Measurements from ENCODE around the gene CCDC88C. TPM values are rescaled to one million over a fixed set of nuclear protein-coding genes. Genes with fewer than 3 reads are reported as not detected.

CCDC88C gene
- total RNA-seq, 1 experiment from 2014 or later, result 64.8 TPM

DNA sequence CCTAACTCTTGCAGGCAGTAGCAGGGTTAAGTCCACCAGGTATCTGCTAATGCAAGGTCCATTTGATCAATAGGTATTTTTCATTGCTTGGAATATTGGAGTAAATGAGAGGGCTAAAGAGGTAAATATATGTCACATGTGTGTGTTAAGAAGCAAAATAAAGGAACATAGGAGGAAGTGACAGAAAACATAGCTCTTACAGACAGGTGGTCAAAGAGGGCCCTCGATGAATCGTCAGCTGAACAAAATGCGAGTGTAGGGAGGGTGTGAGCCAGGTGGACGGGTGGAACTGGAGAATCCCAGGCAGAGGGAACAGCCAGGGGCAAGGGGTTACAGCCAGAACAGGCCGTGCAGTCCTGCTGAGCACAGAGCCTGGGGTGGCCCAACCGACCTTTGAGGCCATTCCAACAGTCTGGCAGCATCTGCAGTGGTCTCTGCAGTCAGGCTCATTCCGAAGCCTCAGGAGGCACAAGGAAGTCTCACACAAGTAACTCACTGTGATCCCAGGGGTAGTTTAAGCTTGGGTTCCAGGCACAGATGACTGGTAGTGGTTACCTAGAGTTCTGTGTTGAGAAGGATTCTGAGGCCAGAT is 43.2 kb downstream of the CCDC88C start (continued):
- TF ChIP-seq, protein P1, sequence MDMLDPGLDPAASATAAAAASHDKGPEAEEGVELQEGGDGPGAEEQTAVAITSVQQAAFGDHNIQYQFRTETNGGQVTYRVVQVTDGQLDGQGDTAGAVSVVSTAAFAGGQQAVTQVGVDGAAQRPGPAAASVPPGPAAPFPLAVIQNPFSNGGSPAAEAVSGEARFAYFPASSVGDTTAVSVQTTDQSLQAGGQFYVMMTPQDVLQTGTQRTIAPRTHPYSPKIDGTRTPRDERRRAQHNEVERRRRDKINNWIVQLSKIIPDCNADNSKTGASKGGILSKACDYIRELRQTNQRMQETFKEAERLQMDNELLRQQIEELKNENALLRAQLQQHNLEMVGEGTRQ (CRISPR knock-in tag; IDR thresholded peaks at IDR 0.05), result no peak
- TF ChIP-seq ZNF232 (CRISPR knock-in tag; IDR thresholded peaks at IDR 0.05), result no peak

DNA sequence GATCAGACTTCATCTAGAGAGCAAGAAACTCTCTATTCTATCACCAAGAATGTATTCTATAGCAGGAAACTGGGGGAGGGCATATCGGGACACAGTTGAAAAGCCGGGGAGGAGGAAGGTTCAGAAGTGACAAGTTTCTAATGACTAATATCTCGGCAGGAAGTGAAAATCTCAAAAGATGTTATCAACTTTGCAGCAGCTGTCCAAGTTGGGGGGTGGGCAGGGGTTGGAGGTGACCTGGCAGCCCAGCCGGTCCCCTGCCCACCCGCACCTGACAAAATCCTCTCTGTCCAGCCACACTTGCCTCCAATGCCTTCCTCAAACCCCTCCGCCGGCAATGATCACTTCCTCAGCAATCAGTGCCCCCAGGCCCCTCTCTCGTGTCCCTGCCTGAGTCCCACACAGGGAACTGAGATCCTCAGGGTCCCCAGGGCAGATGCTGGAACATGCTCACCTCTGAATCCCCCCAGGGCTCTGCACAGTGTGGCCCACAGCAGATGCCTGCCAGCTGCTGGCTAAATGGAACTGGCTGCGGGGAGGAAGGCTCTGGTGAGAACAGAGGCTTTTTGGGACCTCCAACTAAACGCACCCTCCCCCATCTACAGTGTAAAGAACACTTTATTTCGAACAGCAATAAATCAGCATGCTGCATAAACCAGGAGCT is 43.9 kb downstream of the CCDC88C start:
- ATAC-seq (no peak), DNase-seq (ENCODE audit: low spot score) (no peak)
- peaks cover 87% of the 10 kb centered on the region for H3K4me1 Mint-ChIP-seq
- H3K9me3 Mint-ChIP-seq, result no peaks in the 10 kb centered on the region
- ChIA-PET POLR2A (no interaction called here), CTCF (interaction anchor here (1.0 to 8.9 kb wide), 3 partner anchors 17 to 50 kb away, joined by 3 to 44 read pairs (median 30); no protein-coding TSS in a partner anchor)
- peak overlapping the region; percentile 71 for H3K27ac Mint-ChIP-seq
- no peaks in the 10 kb centered on the region for H3K36me3 Mint-ChIP-seq
- no peaks in the 10 kb centered on the region for H3K27me3 Mint-ChIP-seq (ENCODE audit: low read depth)
- TF ChIP-seq ZNF138 (CRISPR knock-in tag; conservative IDR thresholded peaks at IDR 0.05) (no peak), ZNF416 (CRISPR knock-in tag; IDR thresholded peaks at IDR 0.05) (no peak), ESRRA (CRISPR knock-in tag; IDR thresholded peaks at IDR 0.05; ENCODE audit: borderline replicate concordance) (no peak), FOXJ3 (CRISPR knock-in tag; IDR thresholded peaks at IDR 0.05; ENCODE audit: borderline replicate concordance) (no peak), TEAD4 (CRISPR knock-in tag; IDR thresholded peaks at IDR 0.05) (no peak)
- TF ChIP-seq, protein P2, sequence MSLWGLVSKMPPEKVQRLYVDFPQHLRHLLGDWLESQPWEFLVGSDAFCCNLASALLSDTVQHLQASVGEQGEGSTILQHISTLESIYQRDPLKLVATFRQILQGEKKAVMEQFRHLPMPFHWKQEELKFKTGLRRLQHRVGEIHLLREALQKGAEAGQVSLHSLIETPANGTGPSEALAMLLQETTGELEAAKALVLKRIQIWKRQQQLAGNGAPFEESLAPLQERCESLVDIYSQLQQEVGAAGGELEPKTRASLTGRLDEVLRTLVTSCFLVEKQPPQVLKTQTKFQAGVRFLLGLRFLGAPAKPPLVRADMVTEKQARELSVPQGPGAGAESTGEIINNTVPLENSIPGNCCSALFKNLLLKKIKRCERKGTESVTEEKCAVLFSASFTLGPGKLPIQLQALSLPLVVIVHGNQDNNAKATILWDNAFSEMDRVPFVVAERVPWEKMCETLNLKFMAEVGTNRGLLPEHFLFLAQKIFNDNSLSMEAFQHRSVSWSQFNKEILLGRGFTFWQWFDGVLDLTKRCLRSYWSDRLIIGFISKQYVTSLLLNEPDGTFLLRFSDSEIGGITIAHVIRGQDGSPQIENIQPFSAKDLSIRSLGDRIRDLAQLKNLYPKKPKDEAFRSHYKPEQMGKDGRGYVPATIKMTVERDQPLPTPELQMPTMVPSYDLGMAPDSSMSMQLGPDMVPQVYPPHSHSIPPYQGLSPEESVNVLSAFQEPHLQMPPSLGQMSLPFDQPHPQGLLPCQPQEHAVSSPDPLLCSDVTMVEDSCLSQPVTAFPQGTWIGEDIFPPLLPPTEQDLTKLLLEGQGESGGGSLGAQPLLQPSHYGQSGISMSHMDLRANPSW (CRISPR knock-in tag; conservative IDR thresholded peaks at IDR 0.05; ENCODE audit: low read depth), result no peak
- TF ChIP-seq, protein P3, sequence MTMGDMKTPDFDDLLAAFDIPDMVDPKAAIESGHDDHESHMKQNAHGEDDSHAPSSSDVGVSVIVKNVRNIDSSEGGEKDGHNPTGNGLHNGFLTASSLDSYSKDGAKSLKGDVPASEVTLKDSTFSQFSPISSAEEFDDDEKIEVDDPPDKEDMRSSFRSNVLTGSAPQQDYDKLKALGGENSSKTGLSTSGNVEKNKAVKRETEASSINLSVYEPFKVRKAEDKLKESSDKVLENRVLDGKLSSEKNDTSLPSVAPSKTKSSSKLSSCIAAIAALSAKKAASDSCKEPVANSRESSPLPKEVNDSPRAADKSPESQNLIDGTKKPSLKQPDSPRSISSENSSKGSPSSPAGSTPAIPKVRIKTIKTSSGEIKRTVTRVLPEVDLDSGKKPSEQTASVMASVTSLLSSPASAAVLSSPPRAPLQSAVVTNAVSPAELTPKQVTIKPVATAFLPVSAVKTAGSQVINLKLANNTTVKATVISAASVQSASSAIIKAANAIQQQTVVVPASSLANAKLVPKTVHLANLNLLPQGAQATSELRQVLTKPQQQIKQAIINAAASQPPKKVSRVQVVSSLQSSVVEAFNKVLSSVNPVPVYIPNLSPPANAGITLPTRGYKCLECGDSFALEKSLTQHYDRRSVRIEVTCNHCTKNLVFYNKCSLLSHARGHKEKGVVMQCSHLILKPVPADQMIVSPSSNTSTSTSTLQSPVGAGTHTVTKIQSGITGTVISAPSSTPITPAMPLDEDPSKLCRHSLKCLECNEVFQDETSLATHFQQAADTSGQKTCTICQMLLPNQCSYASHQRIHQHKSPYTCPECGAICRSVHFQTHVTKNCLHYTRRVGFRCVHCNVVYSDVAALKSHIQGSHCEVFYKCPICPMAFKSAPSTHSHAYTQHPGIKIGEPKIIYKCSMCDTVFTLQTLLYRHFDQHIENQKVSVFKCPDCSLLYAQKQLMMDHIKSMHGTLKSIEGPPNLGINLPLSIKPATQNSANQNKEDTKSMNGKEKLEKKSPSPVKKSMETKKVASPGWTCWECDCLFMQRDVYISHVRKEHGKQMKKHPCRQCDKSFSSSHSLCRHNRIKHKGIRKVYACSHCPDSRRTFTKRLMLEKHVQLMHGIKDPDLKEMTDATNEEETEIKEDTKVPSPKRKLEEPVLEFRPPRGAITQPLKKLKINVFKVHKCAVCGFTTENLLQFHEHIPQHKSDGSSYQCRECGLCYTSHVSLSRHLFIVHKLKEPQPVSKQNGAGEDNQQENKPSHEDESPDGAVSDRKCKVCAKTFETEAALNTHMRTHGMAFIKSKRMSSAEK (CRISPR knock-in tag; IDR thresholded peaks at IDR 0.05; ENCODE audit: borderline replicate concordance), result no peak
- no peak overlapping the region for H3K4me3 Mint-ChIP-seq

DNA sequence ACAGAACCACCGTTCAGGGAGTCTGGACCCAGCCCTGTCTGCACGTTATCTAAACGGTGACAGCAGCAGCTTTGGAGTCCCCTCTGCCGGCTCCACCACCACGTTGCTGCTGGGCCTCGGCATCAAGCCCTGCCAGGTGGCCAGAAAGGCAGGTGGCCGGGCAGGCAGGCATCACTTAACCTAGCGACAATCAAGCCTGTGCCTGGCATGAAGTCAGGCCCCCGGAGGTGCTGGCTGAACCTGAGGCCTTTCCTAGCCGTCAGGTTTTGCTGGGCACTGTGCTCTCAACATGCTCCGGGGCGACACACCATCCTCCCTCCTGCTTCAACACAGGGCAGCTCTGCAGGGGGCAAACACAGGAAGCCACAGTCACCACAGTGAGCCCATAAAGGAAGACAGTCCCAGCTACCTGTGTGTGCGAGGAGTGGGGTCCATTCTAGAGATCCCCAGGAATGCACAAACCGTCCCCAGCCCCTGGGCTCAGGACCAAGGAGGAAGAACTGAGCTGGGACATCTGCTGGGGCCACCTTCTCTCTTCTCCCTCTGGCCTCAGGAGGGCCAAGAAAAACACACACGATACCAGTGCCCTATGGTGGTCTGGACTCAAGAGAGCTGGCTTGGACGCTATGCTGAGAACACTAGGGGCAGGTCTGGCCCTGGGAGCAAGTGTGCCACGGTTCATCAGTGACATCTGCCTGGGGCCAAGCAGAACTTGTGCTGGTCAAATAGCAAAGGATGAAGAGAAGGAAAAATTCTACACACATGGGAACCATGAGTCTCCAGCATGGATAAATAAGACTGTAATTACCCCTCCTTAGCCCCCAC is 44.7 kb downstream of the CCDC88C start:
- ChIA-PET POLR2A (no interaction called here), CTCF (interaction anchor here (0.8 to 8.9 kb wide), 4 partner anchors 18 to 54 kb away, joined by 3 to 44 read pairs (median 4); no protein-coding TSS in a partner anchor)
- H3K27ac Mint-ChIP-seq, result peak overlapping the region; percentile 71; the same call in 1 of the 2 replicates
- no peaks in the 10 kb centered on the region for H3K9me3 Mint-ChIP-seq
- H3K4me1 Mint-ChIP-seq, result peaks cover 86% of the 10 kb centered on the region
- DNase-seq (ENCODE audit: low spot score) (no peak), ATAC-seq (no peak)
- no peak overlapping the region for H3K4me3 Mint-ChIP-seq
- no peaks in the 10 kb centered on the region for H3K36me3 Mint-ChIP-seq
- TF ChIP-seq, protein P4, sequence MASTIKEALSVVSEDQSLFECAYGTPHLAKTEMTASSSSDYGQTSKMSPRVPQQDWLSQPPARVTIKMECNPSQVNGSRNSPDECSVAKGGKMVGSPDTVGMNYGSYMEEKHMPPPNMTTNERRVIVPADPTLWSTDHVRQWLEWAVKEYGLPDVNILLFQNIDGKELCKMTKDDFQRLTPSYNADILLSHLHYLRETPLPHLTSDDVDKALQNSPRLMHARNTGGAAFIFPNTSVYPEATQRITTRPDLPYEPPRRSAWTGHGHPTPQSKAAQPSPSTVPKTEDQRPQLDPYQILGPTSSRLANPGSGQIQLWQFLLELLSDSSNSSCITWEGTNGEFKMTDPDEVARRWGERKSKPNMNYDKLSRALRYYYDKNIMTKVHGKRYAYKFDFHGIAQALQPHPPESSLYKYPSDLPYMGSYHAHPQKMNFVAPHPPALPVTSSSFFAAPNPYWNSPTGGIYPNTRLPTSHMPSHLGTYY (CRISPR knock-in tag; IDR thresholded peaks at IDR 0.05), result no peak
- no peaks in the 10 kb centered on the region for H3K27me3 Mint-ChIP-seq (ENCODE audit: low read depth)
